H1 (cell line): ENCODE results near the gene TTLL9. TPM values are rescaled to one million over a fixed set of nuclear protein-coding genes. Genes with fewer than 3 reads are reported as not detected.

Experiments
- CTCF ChIA-PET: fragments of 300-600 bp; sonication (Branson Sonifier 250); formaldehyde crosslinking; loops from one replicate; lab custom pipeline; 2021; ENCODE audit not compliant: partially characterized antibody; lab: Charles Lee
- POLR2A ChIA-PET: fragments of 300-600 bp; sonication (Branson Sonifier 250); formaldehyde crosslinking; loops from one replicate; lab custom pipeline; 2021; ENCODE audit warnings: inconsistent platforms; ENCODE audit not compliant: partially characterized antibody; lab: Charles Lee
- DNase-seq, 2 experiments: peaks; one replicate each; pipeline versions ENCODE4 v3.0.0 to v3.0.0-alpha.2; 2010 to 2022; ENCODE audit warnings: low spot score in 2 of 2, low read depth in 1 of 2, mixed read lengths in 1 of 2
- FAIRE-seq: peaks from 2 replicates; lab custom pipeline; 2011; peaks lifted over from hg19 to GRCh38; lab: Jason Lieb, UNC
- H2AFZ ChIP-seq: 2 replicates; pipeline ENCODE4 v1.8.1; 2012; ENCODE audit warnings: low read length, inconsistent platforms
- H2AK5ac ChIP-seq: 2 replicates; pipeline ENCODE4 v1.6.1; 2013; ENCODE audit warnings: low read depth, low read length
- H2BK120ac ChIP-seq: replicated peaks from 2 replicates; pipeline ENCODE3; 2013; ENCODE audit warnings: low read depth, low read length, inconsistent platforms
- H2BK12ac ChIP-seq: 2 replicates; pipeline ENCODE4 v1.6.1; 2013; ENCODE audit warnings: low read depth, low read length
- H2BK15ac ChIP-seq: 2 replicates; pipeline ENCODE4 v1.6.1; 2013; ENCODE audit warnings: low read length
- H2BK20ac ChIP-seq: 2 replicates; pipeline ENCODE4 v1.6.1; 2013; ENCODE audit warnings: low read length
- H2BK5ac ChIP-seq: 2 replicates; pipeline ENCODE4 v1.6.1; 2013; ENCODE audit warnings: low read depth, low read length
- H3K14ac ChIP-seq: 2 replicates; pipeline ENCODE4 v1.6.1; 2013; ENCODE audit warnings: inconsistent platforms; ENCODE audit not compliant: insufficient read length
- H3K18ac ChIP-seq: 2 replicates; pipeline ENCODE4 v1.6.1; 2013; ENCODE audit warnings: low read length; ENCODE audit errors: extremely low read depth
- H3K23ac ChIP-seq: 2 replicates; pipeline ENCODE4 v1.6.1; 2013; ENCODE audit warnings: inconsistent platforms; ENCODE audit not compliant: insufficient read length
- H3K23me2 ChIP-seq: 2 replicates; pipeline ENCODE4 v1.6.1; 2013; ENCODE audit warnings: low read depth, low read length
- H3K27ac ChIP-seq: 2 replicates; pipeline ENCODE4 v1.6.1; 2011; ENCODE audit warnings: low read depth, low read length, inconsistent platforms
- H3K27me3 ChIP-seq, 4 experiments: replicated peaks in 1 of 4; 1 replicate in 1 of 4; 2 replicates in 3 of 4; pipeline versions ENCODE4 v1.6.1 to v1.8.1; 2011 to 2013; ENCODE audit warnings: low read length in 3 of 4, mild to moderate bottlenecking in 3 of 4, inconsistent platforms in 2 of 4, mixed read lengths in 2 of 4, moderate library complexity in 1 of 4; ENCODE audit not compliant: control insufficient read depth in 3 of 4, insufficient read depth in 3 of 4; ENCODE audit errors: extremely low read depth in 1 of 4
- H3K36me3 ChIP-seq, 4 experiments: 2 replicates each; pipeline versions ENCODE4 v1.6.1 to v1.8.1; 2011 to 2013; ENCODE audit warnings: mild to moderate bottlenecking in 4 of 4, low read length in 3 of 4, moderate library complexity in 2 of 4, control low read depth in 1 of 4, inconsistent platforms in 1 of 4; ENCODE audit not compliant: insufficient read depth in 4 of 4, control insufficient read depth in 2 of 4
- H3K4ac ChIP-seq: replicated peaks from 2 replicates; pipeline ENCODE3; 2013; ENCODE audit warnings: low read length, low read depth, mixed read lengths, inconsistent platforms; ENCODE audit not compliant: insufficient read length
- H3K4me1 ChIP-seq, 4 experiments: replicated peaks in 1 of 4; 1 replicate in 1 of 4; 2 replicates in 3 of 4; pipeline versions ENCODE4 v1.6.1 to v1.8.1; 2011 to 2013; ENCODE audit warnings: low read length in 3 of 4, inconsistent platforms in 2 of 4, mixed read lengths in 1 of 4; ENCODE audit not compliant: insufficient read depth in 4 of 4, control insufficient read depth in 3 of 4
- H3K4me2 ChIP-seq, 2 experiments: 2 replicates each; pipeline versions ENCODE4 v1.6.1 to v1.8.1; 2011 to 2013; ENCODE audit warnings: low read depth in 2 of 2, low read length in 2 of 2, control low read depth in 1 of 2, inconsistent platforms in 1 of 2, mild to moderate bottlenecking in 1 of 2; ENCODE audit not compliant: insufficient read depth in 1 of 2
- H3K4me3 ChIP-seq, 4 experiments: fragments of 200-600, 300-600 bp in 1 of 4; sonication (generic), shearing (Covaris generic), sonication (Bioruptor Twin) in 1 of 4; 2 replicates each; pipeline versions ENCODE4 v1.5.1 to v1.8.1; 2011 to 2016; ENCODE audit warnings: low read length in 4 of 4, low read depth in 3 of 4, control low read depth in 2 of 4, inconsistent platforms in 2 of 4, mild to moderate bottlenecking in 2 of 4, mixed read lengths in 1 of 4, moderate library complexity in 1 of 4; ENCODE audit not compliant: insufficient read depth in 2 of 4; ENCODE audit errors: extremely low read depth in 1 of 4
- H3K56ac ChIP-seq: replicated peaks from 2 replicates; pipeline ENCODE3; 2013; ENCODE audit warnings: low read depth, mild to moderate bottlenecking, mixed read lengths, low read length, inconsistent platforms; ENCODE audit not compliant: insufficient read length
- H3K79me1 ChIP-seq: 2 replicates; pipeline ENCODE4 v1.6.1; 2013; ENCODE audit warnings: low read depth, low read length, control low read depth
- H3K79me2 ChIP-seq, 2 experiments: 2 replicates each; pipeline versions ENCODE4 v1.6.1 to v1.8.1; 2012 to 2013; ENCODE audit warnings: low read length in 2 of 2, mild to moderate bottlenecking in 2 of 2, inconsistent platforms in 1 of 2; ENCODE audit not compliant: insufficient read depth in 2 of 2, control insufficient read depth in 1 of 2
- H3K9ac ChIP-seq, 4 experiments: replicated peaks in 1 of 4; 1 replicate in 1 of 4; 2 replicates in 3 of 4; pipeline versions ENCODE4 v1.6.1 to v1.8.1; 2011 to 2013; ENCODE audit warnings: low read depth in 3 of 4, low read length in 3 of 4, control low read depth in 2 of 4, mild to moderate bottlenecking in 2 of 4, moderate library complexity in 2 of 4, inconsistent platforms in 1 of 4; ENCODE audit errors: extremely low read depth in 1 of 4
- H3K9me3 ChIP-seq, 2 experiments: 2 replicates each; pipeline versions ENCODE4 v1.6.1 to v1.8.1; 2012 to 2013; ENCODE audit warnings: mild to moderate bottlenecking in 2 of 2, moderate library complexity in 2 of 2, control low read depth in 1 of 2, inconsistent platforms in 1 of 2, low read depth in 1 of 2, low read length in 1 of 2, mixed read lengths in 1 of 2; ENCODE audit not compliant: insufficient read depth in 2 of 2
- H4K20me1 ChIP-seq, 2 experiments: replicated peaks in 1 of 2; 2 replicates each; pipeline versions ENCODE3 to v1.8.1; 2011 to 2013; ENCODE audit warnings: inconsistent platforms in 2 of 2, low read length in 2 of 2, mild to moderate bottlenecking in 1 of 2; ENCODE audit not compliant: insufficient read depth in 2 of 2, control insufficient read depth in 1 of 2
- H4K5ac ChIP-seq: 2 replicates; pipeline ENCODE4 v1.6.1; 2013; ENCODE audit warnings: low read length, low read depth, mixed read lengths, inconsistent platforms; ENCODE audit not compliant: insufficient read length
- H4K8ac ChIP-seq: 2 replicates; pipeline ENCODE4 v1.8.0; 2013; ENCODE audit warnings: mild to moderate bottlenecking, moderate library complexity, low read length, inconsistent platforms; ENCODE audit not compliant: insufficient read depth; ENCODE audit errors: extremely low read depth
- H4K91ac ChIP-seq: replicated peaks from 2 replicates; pipeline ENCODE3; 2013; ENCODE audit warnings: low read length, mixed read lengths, inconsistent platforms; ENCODE audit not compliant: insufficient read length
- EZH2 ChIP-seq: fragments of 200-600 bp; sonication (generic); IDR thresholded peaks from 2 replicates; pipeline ENCODE4 v1.7.1; 2012; ENCODE audit warnings: low read depth, mild to moderate bottlenecking, moderate library complexity, low read length, inconsistent platforms; ENCODE audit not compliant: severe bottlenecking
- JUND ChIP-seq: IDR thresholded peaks from 2 replicates; pipeline ENCODE4 v1.6.1; 2011; ENCODE audit warnings: mild to moderate bottlenecking, improper control_type of control experiment, low read length
- PHF8 ChIP-seq: fragments of 200-600 bp; sonication (generic); conservative IDR thresholded peaks from 2 replicates; pipeline ENCODE4 v1.7.1; 2012; ENCODE audit warnings: low read depth, mild to moderate bottlenecking, inconsistent platforms, low read length, moderate library complexity
- WGBS, 2 experiments: shearing (Covaris generic) in 1 of 2; methylation state at CpG; one replicate each; pipeline versions ENCODE4 v1.1.6 to v1.1.7; 2013 to 2015; ENCODE audit warnings: low lambda C conversion rate in 2 of 2, mixed read lengths in 2 of 2, inconsistent platforms in 1 of 2, low coverage in 1 of 2, missing lambda C conversion rate in 1 of 2; ENCODE audit not compliant: insufficient replicate concordance in 2 of 2, insufficient coverage in 1 of 2, insufficient read length in 1 of 2; ENCODE audit errors: extremely low coverage in 1 of 2, missing lambda C conversion rate in 1 of 2; 5-methylcytosine and 5-hydroxymethylcytosine counted together
- polyA plus RNA-seq, 7 experiments: library from polyadenylated mRNA; depleted of rRNA in 3 of 7; stranded (reverse) in 5 of 7; unstranded in 2 of 7; fragments of >200 nt in 5 of 7; fragments of 200-250 nt in 2 of 7; gene quantifications; 1 replicate in 5 of 7; 2 replicates in 1 of 7; 4 replicates in 1 of 7; pipeline versions ENCODE4 v1.2.1 to v1.2.3, GENCODE V29; 2011 to 2013; ENCODE audit warnings: missing spikeins in 2 of 7, mixed read lengths in 2 of 7
- total RNA-seq: library from RNA; stranded (reverse); fragmentation: NEBNext Ultra II Directional; extraction: Animal tissue kit (Norgen Biotek cat#: 25700); gene quantifications from 2 replicates; pipeline ENCODE4 v1.2.1, GENCODE V29; 2021

Gene TTLL9
- total and polyA plus RNA-seq, 2 of the 8 experiments (the other 6 are each of a cell fraction or from before 2014, with no cell fraction given), result 0.06 TPM; not detected in 1

GRCh38 chr20:31969991-31970390, 99.6 kb downstream of the TTLL9 start:
- no peaks in the 10 kb centered on the region for H3K36me3 ChIP-seq
- no peaks in the 10 kb centered on the region for H3K79me1 ChIP-seq
- H3K9ac ChIP-seq, result no peak overlapping the region
- no peak overlapping the region for H3K18ac ChIP-seq
- no peak overlapping the region for H3K56ac ChIP-seq
- POLR2A ChIA-PET, result interaction anchor here (1.4 to 1.8 kb wide), 2 partner anchors 18 to 61 kb away, joined by 3 to 8 read pairs; partner anchors contain the start of gene PDRG1
- no peak overlapping the region for H3K4ac ChIP-seq
- no peak overlapping the region for H3K4me3 ChIP-seq
- H3K4me2 ChIP-seq, result no peak overlapping the region
- no peak overlapping the region for H2BK12ac ChIP-seq
- CTCF ChIA-PET, result interaction anchor here (1.0 to 2.7 kb wide), 11 partner anchors 18 to 123 kb away, joined by 3 to 13 read pairs (median 5); partner anchors contain the start of gene PDRG1
- TF ChIP-seq PHF8 (no peak), EZH2 (no peak), JUND (no peak)
- no peak overlapping the region for H2BK120ac ChIP-seq
- no peak overlapping the region for H3K27ac ChIP-seq
- peaks cover 0 to 18% (median 13%) of the 10 kb centered on the region in 4 experiments; a peak in 6 of 7 replicates for H3K4me1 ChIP-seq
- no peaks in the 10 kb centered on the region for H3K79me2 ChIP-seq
- no peak overlapping the region for H4K91ac ChIP-seq
- DNase-seq (no peak), FAIRE-seq (no peak)
- no peak overlapping the region for H2BK5ac ChIP-seq
- no peak overlapping the region for H2BK15ac ChIP-seq
- H3K23ac ChIP-seq, result no peak overlapping the region
- no peaks in the 10 kb centered on the region for H3K9me3 ChIP-seq
- H2AK5ac ChIP-seq, result no peak overlapping the region
- H2BK20ac ChIP-seq, result no peak overlapping the region
- H3K27me3 ChIP-seq, result peaks cover 0 to 8% (median 2%) of the 10 kb centered on the region in 4 experiments; a peak in 5 of 7 replicates
- 78% methylated on average over 5 of the region's 5 CpGs; no CpG with 5 or more reads in 1 of the 2 experiments for WGBS, 2 experiments
- no peak overlapping the region for H3K14ac ChIP-seq
- H3K23me2 ChIP-seq, result peaks cover 3% of the 10 kb centered on the region; the same call in 1 of the 2 replicates
- H2AFZ ChIP-seq, result no peak overlapping the region
- peaks cover 3 to 5% of the 10 kb centered on the region in 2 experiments for H4K20me1 ChIP-seq
- H4K5ac ChIP-seq, result no peak overlapping the region
- no peak overlapping the region for H4K8ac ChIP-seq
